ENCODE measurements around the gene INSRR. TPM values are rescaled to one million over a fixed set of nuclear protein-coding genes. Genes with fewer than 3 reads are reported as not detected.

INSRR gene
- polyA plus RNA-seq, 3 donors = not detected

DNA sequence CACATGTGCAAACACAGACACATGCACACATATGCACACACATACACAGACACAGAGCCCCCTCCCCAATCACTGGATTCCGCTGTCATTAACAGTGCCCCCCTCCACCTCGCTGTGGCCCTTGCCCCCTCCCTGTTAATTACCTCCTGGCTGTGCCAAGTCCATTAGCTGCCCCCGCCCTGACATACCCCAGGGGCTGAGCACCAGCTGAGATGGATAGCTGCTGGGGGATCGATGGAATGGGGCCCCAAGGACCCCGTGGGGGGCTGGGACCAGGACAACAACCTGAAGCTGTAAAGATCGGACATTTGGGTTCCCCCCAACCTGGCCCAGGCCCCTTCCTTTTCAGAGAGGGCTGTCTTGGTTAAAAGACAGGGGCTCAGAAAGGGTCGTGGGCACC, 25.0 kb upstream of the INSRR start:
- no peaks in the 10 kb centered on the region for H3K79me2 ChIP-seq (ENCODE audit: insufficient read depth, low read length)
- no peaks in the 10 kb centered on the region for H3K36me3 ChIP-seq (replicated peaks in 1 of 2; ENCODE audit: control insufficient read depth in 1 of 2, insufficient read depth in 2 of 2, low read length in 2 of 2)
- no peak overlapping the region for H3K27ac ChIP-seq (ENCODE audit: low read depth in 1 of 2, low read length in 2 of 2)
- H3K27ac Mint-ChIP-seq = no peak overlapping the region
- no peaks in the 10 kb centered on the region for H3K36me3 Mint-ChIP-seq
- H3K9me3 ChIP-seq (replicated peaks in 1 of 2; ENCODE audit: control insufficient read depth in 1 of 2, insufficient read depth in 1 of 2, low read length in 2 of 2) = no peaks in the 10 kb centered on the region
- no peak overlapping the region for H2AFZ ChIP-seq (ENCODE audit: insufficient read depth, low read depth, low read length, poor library complexity, severe bottlenecking)
- H3K9me3 Mint-ChIP-seq = no peaks in the 10 kb centered on the region
- H3K4me1 ChIP-seq (ENCODE audit: control insufficient read depth in 1 of 2, insufficient read depth in 2 of 2, low read length in 2 of 2) = no peaks in the 10 kb centered on the region
- no peak overlapping the region for H3K9ac ChIP-seq (ENCODE audit: insufficient read depth, low read length, poor library complexity, severe bottlenecking)
- peaks cover 0 to 6% of the 10 kb centered on the region in 2 donors for H3K27me3 ChIP-seq (ENCODE audit: control insufficient read depth in 2 of 2, insufficient read depth in 2 of 2, low read length in 2 of 2)
- no peak for DNase-seq
- intact Hi-C loops (cut with micrococcal nuclease) = loop anchor here in 1 of 2 donors (10.0 kb wide), 1 partner anchor 189 kb away; no protein-coding TSS in a partner anchor
- no peaks in the 10 kb centered on the region for H3K4me1 Mint-ChIP-seq
- no peak overlapping the region for H3K4me3 ChIP-seq (replicated peaks in 1 of 3; ENCODE audit: low read depth in 2 of 3, low read length in 3 of 3)
- H3K4me2 ChIP-seq (replicated peaks; ENCODE audit: extremely low read depth, low read length, poor library complexity, severe bottlenecking) = no peak overlapping the region
- H3K27me3 Mint-ChIP-seq (ENCODE audit: low read depth in 3 of 3) = peaks cover 21 to 45% (median 28%) of the 10 kb centered on the region in 3 donors
- H4K20me1 ChIP-seq (ENCODE audit: insufficient read depth, low read length) = no peaks in the 10 kb centered on the region
- TF ChIP-seq, protein P1, sequence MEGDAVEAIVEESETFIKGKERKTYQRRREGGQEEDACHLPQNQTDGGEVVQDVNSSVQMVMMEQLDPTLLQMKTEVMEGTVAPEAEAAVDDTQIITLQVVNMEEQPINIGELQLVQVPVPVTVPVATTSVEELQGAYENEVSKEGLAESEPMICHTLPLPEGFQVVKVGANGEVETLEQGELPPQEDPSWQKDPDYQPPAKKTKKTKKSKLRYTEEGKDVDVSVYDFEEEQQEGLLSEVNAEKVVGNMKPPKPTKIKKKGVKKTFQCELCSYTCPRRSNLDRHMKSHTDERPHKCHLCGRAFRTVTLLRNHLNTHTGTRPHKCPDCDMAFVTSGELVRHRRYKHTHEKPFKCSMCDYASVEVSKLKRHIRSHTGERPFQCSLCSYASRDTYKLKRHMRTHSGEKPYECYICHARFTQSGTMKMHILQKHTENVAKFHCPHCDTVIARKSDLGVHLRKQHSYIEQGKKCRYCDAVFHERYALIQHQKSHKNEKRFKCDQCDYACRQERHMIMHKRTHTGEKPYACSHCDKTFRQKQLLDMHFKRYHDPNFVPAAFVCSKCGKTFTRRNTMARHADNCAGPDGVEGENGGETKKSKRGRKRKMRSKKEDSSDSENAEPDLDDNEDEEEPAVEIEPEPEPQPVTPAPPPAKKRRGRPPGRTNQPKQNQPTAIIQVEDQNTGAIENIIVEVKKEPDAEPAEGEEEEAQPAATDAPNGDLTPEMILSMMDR (IDR thresholded peaks at IDR 0.05) = no peak
- 84% methylated on average over 4 of the region's 7 CpGs for WGBS (ENCODE audit: insufficient coverage)
- no peak overlapping the region for H3K4me3 Mint-ChIP-seq

DNA sequence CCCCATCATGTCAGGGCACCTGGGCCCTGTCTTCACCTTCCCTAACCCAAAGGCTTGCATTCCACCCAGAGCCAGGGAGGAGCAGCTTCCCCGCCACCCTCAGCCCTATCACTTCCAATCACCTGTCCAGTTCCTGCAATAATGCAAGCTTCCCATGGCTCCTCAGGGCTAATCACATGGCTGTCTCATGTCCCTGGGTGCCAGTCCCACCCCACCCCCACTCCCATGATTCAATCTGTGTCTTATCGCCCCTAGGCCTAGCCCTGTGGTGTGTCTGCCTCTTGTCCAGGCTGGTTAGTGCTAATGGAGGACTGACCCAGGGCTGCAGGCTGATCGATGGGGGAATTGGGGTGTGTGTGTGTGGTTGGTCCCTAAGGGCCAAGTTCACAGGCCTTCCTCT, 23.6 kb upstream of the INSRR start:
- H4K20me1 ChIP-seq (ENCODE audit: insufficient read depth, low read length) = no peaks in the 10 kb centered on the region
- Mint-ChIP-seq H3K27me3 (ENCODE audit: low read depth in 3 of 3) (peaks cover 24 to 47% (median 26%) of the 10 kb centered on the region in 3 donors), H3K27ac (no peak overlapping the region), H3K9me3 (no peaks in the 10 kb centered on the region), H3K36me3 (no peaks in the 10 kb centered on the region), H3K4me3 (no peak overlapping the region), H3K4me1 (no peaks in the 10 kb centered on the region)
- WGBS (ENCODE audit: insufficient coverage) = 71% methylated on average over 2 of the region's 3 CpGs
- no peaks in the 10 kb centered on the region for H3K36me3 ChIP-seq (replicated peaks in 1 of 2; ENCODE audit: control insufficient read depth in 1 of 2, insufficient read depth in 2 of 2, low read length in 2 of 2)
- H3K79me2 ChIP-seq (ENCODE audit: insufficient read depth, low read length) = no peaks in the 10 kb centered on the region
- no peak overlapping the region for H3K4me3 ChIP-seq (replicated peaks in 1 of 3; ENCODE audit: low read depth in 2 of 3, low read length in 3 of 3)
- no peak for DNase-seq
- no peak overlapping the region for H3K27ac ChIP-seq (ENCODE audit: low read depth in 1 of 2, low read length in 2 of 2)
- no peak overlapping the region for H3K4me2 ChIP-seq (replicated peaks; ENCODE audit: extremely low read depth, low read length, poor library complexity, severe bottlenecking)
- H3K27me3 ChIP-seq (ENCODE audit: control insufficient read depth in 2 of 2, insufficient read depth in 2 of 2, low read length in 2 of 2) = peaks cover 0 to 6% of the 10 kb centered on the region in 2 donors
- no peaks in the 10 kb centered on the region for H3K9me3 ChIP-seq (replicated peaks in 1 of 2; ENCODE audit: control insufficient read depth in 1 of 2, insufficient read depth in 1 of 2, low read length in 2 of 2)
- TF ChIP-seq, protein P1 (IDR thresholded peaks at IDR 0.05) = no peak
- no peak overlapping the region for H3K9ac ChIP-seq (ENCODE audit: insufficient read depth, low read length, poor library complexity, severe bottlenecking)
- intact Hi-C loops (cut with micrococcal nuclease) = loop anchor here in 1 of 2 donors (10.0 kb wide), 1 partner anchor 188 kb away; no protein-coding TSS in a partner anchor
- H3K4me1 ChIP-seq (ENCODE audit: control insufficient read depth in 1 of 2, insufficient read depth in 2 of 2, low read length in 2 of 2) = no peaks in the 10 kb centered on the region
- H2AFZ ChIP-seq (ENCODE audit: insufficient read depth, low read depth, low read length, poor library complexity, severe bottlenecking) = no peak overlapping the region

Measured in CD14-positive monocyte (primary cell).